C1 segment of cervical spinal cord (tissue), 14 donors: ENCODE results near the gene AIRE.
A peak's percentile ranks its signal among the peaks of the same experiment; 100 is the strongest.

Experiments used
- DNase-seq, 14 donors: peaks; one replicate each; lab custom pipeline; 2025; lab: John Stamatoyannopoulos, UW

Gene AIRE

GRCh38 chr21:44322621-44323325 lies 37.1 kb downstream of the AIRE start:
- DNase-seq, result no peak

- no peak for DNase-seq
Observed at GRCh38 chr21:44323591-44323990, 37.9 kb downstream of the AIRE start.

DNA sequence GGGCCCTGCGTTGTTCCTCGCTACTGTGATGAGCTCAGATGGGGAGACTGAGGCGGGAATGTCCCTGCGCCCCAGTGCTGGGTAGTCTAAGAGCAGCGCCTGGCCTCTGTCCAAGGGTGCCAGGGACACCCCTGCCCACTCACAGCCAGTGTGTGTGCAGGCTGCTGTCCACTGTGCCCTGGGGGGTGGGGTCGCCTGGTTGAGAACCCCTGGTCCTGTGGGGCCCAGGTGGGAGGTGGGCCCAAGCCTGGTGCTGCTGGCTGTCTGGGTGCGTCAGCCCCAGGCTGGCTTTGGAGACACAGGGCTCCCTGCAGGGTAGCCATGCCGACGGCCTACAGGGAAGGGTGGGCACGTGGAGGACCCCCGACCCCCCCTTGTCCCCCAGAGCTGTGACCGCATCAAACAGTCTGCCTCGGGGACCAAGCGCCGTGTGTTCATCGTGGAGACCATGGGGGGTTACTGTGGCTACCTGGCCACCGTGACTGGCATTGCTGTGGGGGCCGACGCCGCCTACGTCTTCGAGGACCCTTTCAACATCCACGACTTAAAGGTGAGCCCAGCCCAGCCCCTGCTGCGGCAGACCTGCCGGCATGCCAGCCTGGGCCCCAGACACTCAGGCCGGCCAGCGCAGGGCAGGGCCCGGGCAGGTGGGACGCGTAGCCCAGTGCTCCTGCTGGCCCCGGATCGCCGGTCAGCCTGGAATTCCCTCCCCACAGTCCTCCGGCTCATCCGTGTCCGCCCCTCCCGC lies 38.6 kb downstream of the AIRE start:
- DNase-seq, result no peak

DNA sequence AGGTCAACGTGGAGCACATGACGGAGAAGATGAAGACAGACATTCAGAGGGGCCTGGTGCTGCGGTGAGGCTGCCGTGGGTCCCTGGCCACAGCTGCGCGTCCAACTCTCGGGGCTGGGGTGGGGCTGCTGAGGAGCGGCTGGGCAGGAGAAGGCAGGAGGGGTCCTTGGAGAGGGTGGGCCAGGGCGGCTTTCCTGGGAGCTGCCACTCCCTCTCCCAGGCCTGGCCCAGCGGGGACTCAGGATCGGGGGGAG lies 39.1 kb downstream of the AIRE start:
- DNase-seq, result no peak

- no peak for DNase-seq
Observed at GRCh38 chr21:44325386-44326271, 40.0 kb downstream of the AIRE start.

DNA sequence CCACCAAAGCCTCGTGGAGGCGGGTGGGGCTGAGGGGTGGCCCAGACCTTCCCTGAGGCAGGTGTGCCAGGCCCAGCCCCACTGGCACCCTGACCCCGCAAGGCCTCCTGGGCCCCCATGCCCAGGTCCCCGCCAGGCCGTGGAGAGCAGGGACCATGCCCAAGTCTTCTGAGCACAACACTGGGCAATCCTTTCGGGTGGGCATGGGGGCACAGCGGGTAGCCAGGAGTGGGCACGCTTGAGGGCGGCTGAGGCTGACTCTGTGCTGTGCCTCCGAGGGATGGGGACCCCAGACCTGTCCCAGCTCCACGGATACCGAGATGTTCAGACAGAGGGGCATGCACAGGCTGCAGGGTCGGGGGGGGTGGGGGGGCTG lies 40.6 kb downstream of the AIRE start:
- DNase-seq, result no peak

DNA sequence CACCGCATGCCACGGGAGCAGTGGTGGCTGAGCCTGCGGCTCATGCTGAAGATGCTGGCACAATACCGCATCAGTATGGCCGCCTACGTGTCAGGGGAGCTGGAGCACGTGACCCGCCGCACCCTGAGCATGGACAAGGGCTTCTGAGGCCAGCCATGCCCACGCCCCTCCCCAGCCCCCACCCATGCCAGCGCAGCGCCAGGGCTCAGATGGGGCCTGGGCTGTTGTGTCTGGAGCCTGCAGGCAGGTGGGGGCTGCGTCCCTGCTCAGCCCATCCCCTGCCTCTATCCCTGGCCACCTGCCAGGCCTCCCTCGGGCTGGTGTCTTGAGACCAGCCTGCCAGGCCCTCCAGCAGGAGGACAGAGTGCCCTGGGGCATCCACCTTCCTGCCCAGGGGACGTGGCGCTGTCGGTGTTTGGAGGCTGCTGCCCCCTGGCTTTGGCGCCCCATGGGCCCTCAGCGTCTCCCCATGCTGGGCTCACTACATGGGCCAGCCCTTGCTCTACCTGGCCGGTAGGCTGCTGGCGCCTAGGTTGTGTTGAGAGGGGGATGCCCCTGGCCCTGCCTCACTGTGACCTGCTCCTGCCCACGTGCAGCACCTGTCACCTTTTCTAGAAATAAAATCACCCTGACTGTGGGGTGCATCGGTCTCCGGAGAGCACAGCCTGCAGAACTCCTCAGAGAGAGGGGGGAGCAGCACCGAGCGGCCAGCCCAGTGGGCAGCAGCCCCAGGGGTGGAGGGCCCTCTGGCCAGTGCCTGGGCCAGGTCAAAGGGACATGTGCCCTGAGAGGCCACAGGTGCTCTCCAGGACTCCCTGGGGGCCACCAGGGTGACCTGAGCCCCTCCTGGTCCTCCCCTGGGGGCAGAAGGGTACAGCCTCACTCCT lies 41.3 kb downstream of the AIRE start:
- no peak for DNase-seq

DNA sequence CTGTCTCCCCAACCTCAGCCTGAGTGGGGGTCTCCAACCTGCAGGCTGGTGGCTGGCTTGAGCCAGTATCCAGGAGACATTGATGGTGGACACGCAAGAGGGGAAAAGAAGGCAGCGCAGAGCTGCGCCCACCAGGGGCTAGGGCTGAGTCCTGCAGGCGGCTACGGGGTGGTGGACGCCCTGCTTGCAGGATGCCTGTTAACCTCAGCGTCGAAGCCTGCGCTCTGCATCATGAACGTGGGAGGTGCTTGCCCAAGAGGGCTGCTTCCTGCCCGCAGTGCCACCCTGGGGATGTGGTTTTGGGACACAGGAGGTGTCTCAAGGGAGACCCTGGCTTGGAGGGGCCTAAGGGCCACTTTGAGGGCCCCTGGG lies 41.9 kb downstream of the AIRE start:
- DNase-seq, result no peak

- no peak for DNase-seq
Observed at GRCh38 chr21:44328242-44328895, 42.7 kb downstream of the AIRE start.

DNA sequence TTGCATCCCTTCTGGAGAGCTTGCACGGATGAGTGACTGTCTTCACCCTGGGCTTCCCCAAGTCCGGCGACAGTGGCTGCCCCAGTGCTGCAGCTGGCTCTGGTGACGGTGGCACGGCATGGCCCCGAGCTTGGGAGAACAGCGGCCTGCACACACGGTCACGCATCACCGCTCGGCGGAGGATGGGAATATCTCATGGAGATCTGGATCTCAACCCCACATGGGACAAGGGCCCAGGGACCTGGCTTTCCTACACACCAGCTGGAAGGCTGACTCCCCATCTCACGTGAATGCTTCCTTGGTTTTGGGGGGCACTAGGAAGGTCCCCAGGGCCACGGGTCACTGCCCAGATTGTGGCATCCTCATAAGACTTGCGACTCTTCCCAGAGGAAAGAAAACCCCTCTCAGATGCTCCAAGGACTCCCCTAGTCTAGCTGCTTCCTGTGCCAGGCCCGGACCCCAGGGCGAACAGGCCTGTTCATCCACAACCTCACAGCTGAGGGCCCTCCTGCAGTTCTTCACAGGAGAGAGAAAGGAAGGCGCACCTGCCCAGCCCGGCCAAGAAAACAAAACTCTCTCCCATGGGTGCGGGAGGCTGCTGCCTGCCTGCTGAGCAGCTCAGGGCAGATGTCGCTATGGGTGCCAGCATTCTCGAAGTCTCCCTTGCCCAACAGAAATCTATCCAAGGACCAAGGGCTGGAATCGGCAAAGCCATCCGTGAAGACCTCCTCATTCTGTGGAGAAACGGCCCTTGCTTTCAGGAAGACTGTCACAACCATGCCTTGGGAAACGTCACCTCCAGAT lies 43.6 kb downstream of the AIRE start:
- peak in 2 of 14 donors; percentile 23 to 36 for DNase-seq

DNA sequence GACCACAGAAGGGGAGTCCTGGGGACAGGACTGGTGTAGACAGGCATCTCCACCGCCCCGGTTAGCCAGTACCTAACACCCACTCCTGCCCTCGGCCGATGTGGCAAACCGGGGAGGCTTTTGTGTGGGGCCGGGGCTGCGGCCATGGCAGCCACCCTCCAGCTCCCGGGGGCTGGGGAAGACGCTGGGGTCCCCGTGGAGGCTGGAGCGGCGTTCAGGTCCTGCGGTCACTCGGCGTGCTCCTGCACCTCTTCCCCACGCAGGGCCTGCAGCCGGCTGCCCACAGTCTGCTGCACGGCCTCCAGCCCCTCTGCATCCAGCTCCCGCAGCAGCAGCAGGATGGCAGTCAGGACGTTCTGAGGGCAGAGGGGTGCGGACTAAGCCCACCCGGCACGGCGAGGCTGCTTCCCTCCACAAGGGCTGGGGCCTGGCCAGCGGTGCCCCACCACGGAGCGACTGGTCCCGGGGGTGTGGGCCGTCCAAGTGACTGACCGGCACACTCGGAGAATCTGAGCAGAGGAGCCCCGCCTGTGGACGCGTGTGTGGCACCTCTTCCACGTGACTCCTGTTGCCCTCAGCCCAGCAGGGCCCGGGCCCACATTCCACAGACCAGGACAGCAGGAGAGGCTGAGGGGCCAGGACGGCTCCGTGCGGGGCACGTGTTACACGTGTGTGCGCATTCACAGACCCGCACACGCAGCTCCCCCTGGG lies 44.5 kb downstream of the AIRE start:
- DNase-seq, result no peak

- no peak for DNase-seq
Observed at GRCh38 chr21:44330698-44331097, 45.0 kb downstream of the AIRE start.

DNA sequence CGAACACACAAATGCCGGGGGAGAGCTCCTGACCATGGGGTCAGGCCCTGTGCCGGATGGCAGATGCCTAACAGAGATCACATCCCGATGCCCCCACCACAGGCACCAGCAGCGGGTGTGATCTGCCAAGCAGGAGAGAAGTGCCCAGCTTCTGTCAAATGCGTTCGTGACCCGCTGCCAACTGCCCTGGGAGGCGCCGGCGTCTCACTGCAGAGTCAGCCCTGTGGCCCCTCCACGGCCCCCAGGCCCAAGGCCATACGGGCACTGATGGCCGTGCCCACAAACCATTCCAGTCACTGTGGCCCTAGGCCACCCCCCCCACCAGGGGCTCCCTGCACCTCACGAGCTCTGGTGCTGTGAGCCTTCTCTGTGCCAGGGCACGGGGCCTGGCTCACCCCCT lies 45.5 kb downstream of the AIRE start:
- peak in 1 of 14 donors; percentile 55 for DNase-seq

DNA sequence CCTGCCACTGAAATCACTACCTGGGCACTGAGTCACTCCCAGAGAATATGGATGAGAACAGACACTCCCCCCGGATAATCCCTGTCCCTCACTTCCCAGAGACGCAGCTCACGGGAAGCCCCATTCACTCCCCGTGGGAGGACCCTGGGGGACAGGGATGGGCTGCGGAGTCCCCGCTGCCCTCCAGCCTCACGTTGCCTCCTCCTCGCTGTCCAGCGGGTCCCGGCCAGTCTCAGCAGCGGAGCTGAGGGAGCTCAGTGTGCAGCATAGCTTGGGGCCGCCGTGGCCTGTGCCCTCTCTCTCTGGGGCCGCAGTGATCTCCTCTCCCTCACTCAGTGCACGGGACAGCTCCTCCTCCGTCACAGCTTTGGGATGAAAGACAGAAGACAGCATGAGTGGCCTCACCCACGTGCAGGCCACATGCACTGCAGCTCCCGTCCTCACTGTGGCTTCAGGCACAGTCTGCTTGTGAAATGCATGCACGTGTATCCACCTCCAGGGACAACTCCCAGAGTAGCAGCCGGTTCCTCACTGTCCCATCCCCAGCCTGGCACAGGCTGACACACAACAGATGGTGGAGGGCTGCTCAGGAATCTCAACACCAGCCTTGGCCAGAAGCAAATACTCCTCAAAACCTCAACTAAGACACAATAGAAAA lies 46.1 kb downstream of the AIRE start:
- DNase-seq, result peak in 1 of 14 donors; percentile 90

DNA sequence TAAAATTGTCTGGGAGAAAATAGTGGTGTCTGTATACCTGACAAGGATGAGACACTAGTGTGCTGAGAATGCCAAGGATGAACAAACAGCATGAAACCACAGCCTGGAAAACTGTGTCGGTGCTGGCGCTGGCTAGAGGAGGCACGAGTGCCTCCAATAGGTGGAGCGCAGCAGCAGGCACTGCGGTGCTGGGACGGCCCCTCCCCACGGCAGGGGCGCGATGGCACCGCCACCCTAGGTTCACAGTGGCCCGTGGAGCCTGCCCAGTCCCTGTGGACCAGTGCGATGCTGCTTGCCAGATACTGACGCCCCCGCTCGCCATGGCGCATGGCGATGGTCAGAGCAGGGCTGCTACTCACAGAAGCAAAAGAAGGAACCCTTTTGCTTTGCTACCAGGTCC lies 46.7 kb downstream of the AIRE start:
- DNase-seq, result peak in 1 of 14 donors; percentile 64

GRCh38 chr21:44332965-44333364 lies 47.3 kb downstream of the AIRE start:
- no peak for DNase-seq

DNA sequence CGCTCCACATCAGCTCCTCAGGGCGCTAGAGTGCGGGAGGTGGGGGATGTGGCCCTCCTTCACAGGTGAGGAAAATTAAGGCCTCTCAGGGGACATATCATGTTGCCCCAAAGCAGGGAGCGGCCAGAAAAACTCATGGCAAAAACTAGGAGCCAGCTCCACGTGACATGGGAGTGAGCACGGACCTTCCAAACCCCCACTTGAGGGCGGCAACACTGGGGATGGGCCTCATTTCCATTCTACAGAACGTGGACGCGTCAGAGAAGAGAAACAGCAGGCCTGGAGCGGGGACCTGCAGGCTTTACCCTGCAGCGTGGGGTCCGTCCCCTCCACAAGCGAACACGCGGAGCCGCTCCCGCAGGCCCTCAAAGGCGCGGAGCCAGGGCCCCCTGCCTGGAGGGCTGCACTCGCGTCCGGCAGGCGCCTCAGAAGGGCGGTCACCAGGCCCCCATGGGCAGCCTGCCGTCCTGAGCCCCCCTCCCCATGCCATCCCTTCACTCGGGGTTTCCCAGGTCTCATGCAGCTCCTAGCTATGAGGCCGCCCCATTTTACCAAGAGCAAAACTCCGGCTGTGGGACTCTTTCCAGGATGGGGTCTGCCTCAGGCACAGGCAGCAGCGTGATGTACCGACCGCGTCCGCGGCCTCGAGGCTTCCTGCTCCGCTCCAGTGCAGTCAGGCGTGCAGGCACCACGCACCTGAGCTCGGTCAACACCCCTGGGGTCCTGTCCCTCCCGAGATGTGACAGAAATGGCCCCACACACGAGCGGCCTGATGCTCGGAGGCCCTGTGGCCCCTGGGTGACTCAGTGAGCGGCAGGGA lies 48.0 kb downstream of the AIRE start:
- no peak for DNase-seq
